Ectodermal cell (in vitro differentiated cells): ENCODE measurements around the gene SERAC1.

Source experiments
- H3K27ac ChIP-seq: 2 replicates; pipeline ENCODE4 v1.7.0; 2013; ENCODE audit warnings: mild to moderate bottlenecking, low read depth, low read length; ENCODE audit not compliant: insufficient read depth, poor library complexity, severe bottlenecking
- H3K27me3 ChIP-seq: 2 replicates; pipeline ENCODE4 v1.7.0; 2013; ENCODE audit warnings: mild to moderate bottlenecking, low read length; ENCODE audit not compliant: insufficient read depth, control insufficient read depth, poor library complexity, severe bottlenecking
- H3K36me3 ChIP-seq: one replicate; pipeline ENCODE4 v1.7.0; 2013; ENCODE audit warnings: low read length; ENCODE audit not compliant: control insufficient read depth, insufficient read depth
- H3K4me1 ChIP-seq: one replicate; pipeline ENCODE4 v1.7.0; 2013; ENCODE audit warnings: low read length; ENCODE audit not compliant: control insufficient read depth, insufficient read depth
- H3K4me3 ChIP-seq: 2 replicates; pipeline ENCODE4 v1.7.0; 2013; ENCODE audit warnings: low read depth, low read length, control low read depth; ENCODE audit not compliant: insufficient read depth
- H3K9me3 ChIP-seq: 2 replicates; pipeline ENCODE4 v1.7.0; 2013; ENCODE audit warnings: mild to moderate bottlenecking, low read length, moderate library complexity; ENCODE audit not compliant: control insufficient read depth
- WGBS, 2 experiments: methylation state at CpG; one replicate each; pipeline ENCODE4 v1.1.7; 2013; ENCODE audit warnings: missing lambda C conversion rate in 2 of 2; 5-methylcytosine and 5-hydroxymethylcytosine counted together

The SERAC1 gene

DNA sequence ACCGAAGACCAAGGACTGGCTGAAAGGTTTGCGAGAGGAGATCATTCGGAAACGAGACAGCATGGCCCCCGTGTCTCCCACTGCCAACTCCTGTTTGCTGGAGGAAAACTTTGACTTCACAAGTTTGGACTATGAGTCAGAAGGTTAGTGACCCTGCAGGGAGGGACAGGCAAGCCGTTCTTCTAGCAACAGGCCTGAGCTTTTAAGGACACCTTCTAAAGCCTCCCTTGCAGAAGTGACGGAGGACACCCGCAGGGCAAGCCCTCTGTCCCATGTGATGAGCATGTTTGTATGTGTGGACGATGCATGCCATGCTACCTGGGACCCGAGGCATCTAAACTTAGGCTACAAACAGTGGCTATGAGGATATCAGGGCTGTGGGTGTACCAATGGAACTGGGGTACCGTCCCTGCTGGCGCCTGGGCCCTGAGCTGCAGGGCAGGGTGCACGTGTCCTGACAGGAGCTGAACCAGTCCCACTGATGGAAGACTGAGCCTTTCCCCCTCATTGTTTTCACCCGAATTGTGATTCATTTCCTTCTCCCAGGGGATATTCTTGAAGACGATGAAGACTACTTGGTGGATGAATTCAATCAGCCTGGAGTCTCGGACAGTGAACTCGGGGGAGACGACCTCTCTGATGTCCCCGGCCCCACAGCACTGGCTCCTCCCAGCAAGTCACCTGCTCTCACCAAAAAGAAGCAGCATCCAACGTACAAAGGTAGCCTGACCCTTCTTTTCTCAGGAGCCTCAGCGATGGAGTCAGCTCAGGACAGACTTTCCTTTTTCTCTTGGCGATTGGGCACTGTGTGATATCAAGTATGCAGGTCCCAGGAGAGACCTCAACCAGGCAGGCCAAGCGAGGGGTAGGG lies 84.4 kb downstream of the SERAC1 start:
- no peaks in the 10 kb centered on the region for H3K27me3 ChIP-seq
- H3K36me3 ChIP-seq: no peaks in the 10 kb centered on the region
- WGBS, 2 experiments: 90 to 95% methylated on average over 22 to 23 of the region's 23 CpGs
- no peak overlapping the region for H3K27ac ChIP-seq
- no peaks in the 10 kb centered on the region for H3K9me3 ChIP-seq
- H3K4me3 ChIP-seq: no peak overlapping the region
- H3K4me1 ChIP-seq: no peaks in the 10 kb centered on the region

DNA sequence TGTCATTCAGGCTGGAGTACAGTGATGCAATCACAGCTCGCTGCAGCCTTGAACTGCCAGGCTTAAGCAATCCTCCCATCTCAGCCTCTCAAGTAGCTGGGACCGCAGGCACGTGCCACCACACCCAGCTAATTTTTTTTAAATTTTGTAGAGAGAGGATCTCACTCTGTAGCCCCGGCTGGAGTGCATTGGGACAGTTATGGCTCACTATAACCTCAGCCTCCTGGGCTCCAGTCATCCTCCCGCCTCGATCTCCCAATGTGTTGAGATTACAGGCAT lies 86.5 kb downstream of the SERAC1 start:
- no peaks in the 10 kb centered on the region for H3K4me1 ChIP-seq
- no peaks in the 10 kb centered on the region for H3K9me3 ChIP-seq
- H3K4me3 ChIP-seq: no peak overlapping the region
- no peaks in the 10 kb centered on the region for H3K36me3 ChIP-seq
- no peak overlapping the region for H3K27ac ChIP-seq
- 88 to 94% methylated on average over 6 of the region's 6 CpGs for WGBS, 2 experiments
- H3K27me3 ChIP-seq: no peaks in the 10 kb centered on the region

DNA sequence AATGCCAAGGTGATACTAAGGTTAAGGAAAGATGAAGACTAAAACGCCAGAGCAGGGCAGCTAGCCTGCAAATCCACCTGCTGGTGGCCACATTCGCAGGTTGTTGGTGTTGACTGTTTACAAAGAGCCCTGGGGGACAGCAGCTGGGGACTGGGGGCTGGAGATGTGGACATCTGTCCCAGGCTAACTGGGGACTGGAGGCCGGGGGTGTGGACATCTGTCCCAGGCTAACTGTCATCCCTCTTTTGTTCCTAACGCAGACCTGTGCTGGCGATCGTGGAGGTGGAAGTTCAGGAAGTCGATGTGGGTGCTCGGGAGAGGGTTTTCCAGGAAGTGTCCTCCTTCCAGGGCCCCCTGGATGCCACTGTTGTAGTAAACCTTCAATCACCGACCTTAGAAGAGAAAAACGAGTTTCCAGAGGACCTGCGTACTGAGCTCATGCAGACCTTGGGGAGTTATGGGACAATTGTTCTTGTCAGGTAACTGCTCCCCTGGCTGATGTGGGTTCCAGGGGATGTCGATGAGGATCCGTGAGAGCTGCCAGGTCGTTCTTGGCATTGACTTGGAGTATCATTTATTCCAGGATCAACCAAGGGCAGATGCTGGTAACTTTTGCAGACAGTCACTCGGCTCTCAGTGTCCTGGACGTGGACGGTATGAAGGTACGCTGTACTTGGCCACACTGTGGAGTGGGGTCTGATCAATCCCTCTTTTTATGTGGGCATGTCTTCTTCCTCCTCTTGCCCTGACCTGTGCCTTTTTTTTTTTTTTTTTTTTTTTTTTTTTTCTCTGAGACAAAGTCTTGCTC lies 87.0 kb downstream of the SERAC1 start:
- no peak overlapping the region for H3K4me3 ChIP-seq
- H3K9me3 ChIP-seq: no peaks in the 10 kb centered on the region
- H3K27me3 ChIP-seq: no peaks in the 10 kb centered on the region
- no peak overlapping the region for H3K27ac ChIP-seq
- WGBS, 2 experiments: 92% methylated on average over 18 of the region's 18 CpGs
- no peaks in the 10 kb centered on the region for H3K36me3 ChIP-seq
- no peaks in the 10 kb centered on the region for H3K4me1 ChIP-seq

DNA sequence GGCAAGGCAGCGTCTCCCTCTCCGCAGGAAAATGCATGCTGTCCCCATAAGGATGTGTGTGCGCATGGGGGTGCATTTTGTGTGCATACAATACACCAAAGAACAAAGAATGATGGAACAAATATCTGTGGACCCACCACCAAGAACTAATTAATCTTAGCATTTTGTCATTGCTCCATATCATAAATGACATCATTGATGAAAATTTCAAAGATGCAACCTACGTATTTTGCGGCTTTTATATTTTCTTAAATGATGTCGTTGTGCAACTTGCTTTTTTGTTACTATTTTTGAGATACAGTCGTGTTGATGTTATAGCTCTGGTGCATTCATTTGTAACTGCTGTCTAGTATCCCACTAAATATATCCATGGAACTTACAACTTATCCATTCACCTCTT lies 89.7 kb downstream of the SERAC1 start:
- H3K36me3 ChIP-seq: no peaks in the 10 kb centered on the region
- no peak overlapping the region for H3K4me3 ChIP-seq
- H3K27me3 ChIP-seq: no peaks in the 10 kb centered on the region
- H3K9me3 ChIP-seq: no peaks in the 10 kb centered on the region
- H3K4me1 ChIP-seq: no peaks in the 10 kb centered on the region
- H3K27ac ChIP-seq: no peak overlapping the region
- WGBS, 2 experiments: 91% methylated on average over 6 to 7 of the region's 7 CpGs

DNA sequence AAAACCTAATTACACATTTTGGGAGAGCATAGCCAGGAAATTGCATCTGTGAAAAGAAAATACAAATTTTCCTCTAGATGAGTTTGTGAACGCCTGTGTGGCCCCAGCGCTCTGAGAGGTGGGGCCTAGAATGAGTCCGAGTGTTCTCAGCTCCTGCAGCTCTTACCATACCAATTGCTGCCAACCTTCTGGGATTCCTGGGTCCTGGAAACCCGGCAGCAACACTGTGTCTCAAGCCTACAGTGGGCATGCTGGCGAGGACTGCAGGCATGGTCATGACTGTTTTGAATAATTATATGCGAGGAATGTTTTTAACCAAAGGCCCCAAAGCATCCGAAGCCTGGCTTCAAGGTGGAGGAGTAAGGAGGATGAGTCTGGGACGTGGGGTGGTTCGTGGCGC lies 90.4 kb downstream of the SERAC1 start:
- H3K36me3 ChIP-seq: no peaks in the 10 kb centered on the region
- no peaks in the 10 kb centered on the region for H3K27me3 ChIP-seq
- no peak overlapping the region for H3K4me3 ChIP-seq
- no peak overlapping the region for H3K27ac ChIP-seq
- no peaks in the 10 kb centered on the region for H3K4me1 ChIP-seq
- WGBS, 2 experiments: 88 to 90% methylated on average over 10 of the region's 10 CpGs
- H3K9me3 ChIP-seq: no peaks in the 10 kb centered on the region

DNA sequence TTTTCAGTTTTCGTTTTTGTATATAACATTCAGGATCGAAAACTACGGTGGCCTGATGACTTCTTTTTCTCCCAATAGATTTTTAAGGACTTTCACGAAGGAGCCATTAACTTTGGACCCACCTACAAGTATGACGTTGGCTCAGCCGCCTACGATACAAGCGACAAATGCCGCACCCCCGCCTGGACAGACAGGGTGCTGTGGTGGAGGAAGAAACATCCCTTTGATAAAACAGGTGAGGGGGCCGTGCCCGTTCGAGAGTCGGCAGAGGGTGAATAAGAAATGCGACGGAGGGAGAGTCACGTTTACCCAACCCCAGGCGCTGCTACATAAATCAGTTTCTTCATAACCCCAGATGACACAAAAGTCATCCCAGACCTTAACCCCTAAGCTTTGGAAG lies 91.5 kb downstream of the SERAC1 start:
- H3K4me1 ChIP-seq: no peaks in the 10 kb centered on the region
- H3K27me3 ChIP-seq: no peaks in the 10 kb centered on the region
- H3K27ac ChIP-seq: no peak overlapping the region
- H3K4me3 ChIP-seq: no peak overlapping the region
- 93 to 94% methylated on average over 18 of the region's 18 CpGs for WGBS, 2 experiments
- H3K36me3 ChIP-seq: no peaks in the 10 kb centered on the region
- no peaks in the 10 kb centered on the region for H3K9me3 ChIP-seq

DNA sequence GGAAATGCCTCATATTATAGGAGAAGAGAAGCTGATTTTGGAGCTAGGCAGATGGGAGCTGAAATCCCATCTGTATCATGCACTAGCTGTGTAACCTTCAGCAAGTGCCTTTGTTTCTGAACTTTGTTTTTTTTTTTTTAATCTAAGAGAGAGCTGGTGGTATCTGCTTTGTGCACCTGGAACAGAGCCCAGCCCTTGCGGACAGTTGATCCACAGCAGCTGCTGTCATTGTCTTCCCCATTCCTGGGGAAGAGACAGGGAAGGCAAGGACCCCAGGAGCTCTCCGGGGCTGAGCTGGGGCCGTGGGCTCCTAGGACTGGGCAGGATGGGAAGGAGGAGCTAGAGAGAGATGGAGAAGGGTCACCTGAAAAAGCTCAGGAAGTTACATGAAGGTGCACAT lies 94.3 kb downstream of the SERAC1 start:
- no peak overlapping the region for H3K27ac ChIP-seq
- H3K9me3 ChIP-seq: no peaks in the 10 kb centered on the region
- H3K4me3 ChIP-seq: no peak overlapping the region
- H3K27me3 ChIP-seq: no peaks in the 10 kb centered on the region
- no peaks in the 10 kb centered on the region for H3K36me3 ChIP-seq
- H3K4me1 ChIP-seq: no peaks in the 10 kb centered on the region
- WGBS, 2 experiments: 89 to 90% methylated on average over 3 of the region's 3 CpGs

DNA sequence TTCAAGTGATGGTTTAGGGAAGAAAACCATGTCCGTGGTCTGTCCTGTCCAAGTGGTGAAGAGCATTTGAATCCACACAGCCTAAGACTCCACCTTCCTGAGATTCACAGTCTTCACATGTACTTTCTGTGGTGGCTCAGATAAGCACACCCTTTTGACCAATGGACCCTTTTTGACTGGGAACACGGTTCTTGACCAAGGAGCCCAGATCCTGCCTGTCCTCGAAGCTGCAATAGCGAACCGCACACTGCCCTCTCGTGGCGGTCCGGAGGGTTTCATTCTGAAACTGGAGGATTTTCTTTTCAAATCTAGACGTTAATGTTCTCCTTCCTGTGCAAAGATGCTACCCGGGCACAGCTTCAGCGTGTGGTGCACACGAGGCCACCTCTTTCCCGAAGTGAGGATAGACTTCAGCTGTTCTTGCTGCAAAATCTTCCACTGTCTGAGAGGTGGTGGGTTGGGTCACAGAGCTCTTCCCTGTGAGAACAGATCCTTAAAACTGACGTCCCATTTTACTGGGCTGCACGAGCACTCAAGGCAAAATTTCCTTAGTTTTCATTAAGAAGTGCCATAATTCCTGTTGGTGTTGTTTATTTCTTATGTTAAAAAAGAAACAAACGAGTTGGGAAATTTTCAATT lies 95.9 kb downstream of the SERAC1 start:
- H3K27ac ChIP-seq: no peak overlapping the region
- H3K27me3 ChIP-seq: no peaks in the 10 kb centered on the region
- H3K36me3 ChIP-seq: no peaks in the 10 kb centered on the region
- no peaks in the 10 kb centered on the region for H3K4me1 ChIP-seq
- H3K9me3 ChIP-seq: no peaks in the 10 kb centered on the region
- H3K4me3 ChIP-seq: no peak overlapping the region
- 38 to 40% methylated on average over 16 of the region's 16 CpGs for WGBS, 2 experiments

DNA sequence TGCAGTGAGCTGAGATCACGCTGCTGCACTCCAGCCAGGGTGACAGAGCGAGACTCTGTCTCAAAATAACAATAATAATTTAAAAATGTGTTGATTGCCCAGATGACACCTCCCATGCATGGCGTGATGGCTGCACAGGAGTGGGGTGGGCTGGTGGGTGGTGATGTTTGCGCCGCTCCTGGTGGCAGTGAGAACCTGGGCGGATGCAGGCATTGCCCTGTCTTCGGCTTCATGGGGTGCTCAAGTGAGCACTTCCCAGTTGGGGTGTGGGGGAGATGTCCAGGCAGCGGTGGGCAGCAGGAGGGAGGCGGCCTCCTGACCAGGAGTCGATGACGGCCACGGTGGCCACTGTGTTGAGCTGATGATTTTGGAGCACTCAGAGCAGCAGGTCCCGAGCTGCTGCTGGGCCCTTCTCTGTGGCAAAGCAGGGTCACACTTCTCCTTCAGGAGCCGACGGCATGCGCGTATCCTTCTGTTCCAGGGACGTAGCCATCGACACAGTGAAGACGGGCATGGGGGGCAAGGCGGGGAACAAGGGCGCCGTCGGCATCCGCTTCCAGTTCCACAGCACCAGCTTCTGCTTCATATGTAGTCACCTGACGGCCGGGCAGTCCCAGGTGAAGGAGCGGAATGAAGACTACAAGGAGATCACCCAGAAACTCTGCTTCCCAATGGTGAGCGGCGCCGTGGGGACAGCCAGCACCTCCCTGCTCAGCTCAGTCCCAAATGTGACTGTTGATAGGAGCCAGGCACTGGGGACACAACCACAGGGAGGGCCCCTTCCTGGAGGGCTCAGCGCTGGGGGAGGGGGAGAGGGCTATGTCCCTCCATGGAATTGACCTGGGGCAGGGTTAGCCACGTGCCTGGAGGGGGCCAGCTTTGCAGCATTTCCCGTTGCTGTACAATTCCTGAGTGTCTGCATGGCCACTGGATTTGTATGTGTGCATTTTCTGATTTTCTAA lies 96.7 kb downstream of the SERAC1 start:
- 89 to 93% methylated on average over 33 to 34 of the region's 34 CpGs for WGBS, 2 experiments
- no peaks in the 10 kb centered on the region for H3K4me1 ChIP-seq
- no peak overlapping the region for H3K27ac ChIP-seq
- H3K4me3 ChIP-seq: no peak overlapping the region
- no peaks in the 10 kb centered on the region for H3K36me3 ChIP-seq
- no peaks in the 10 kb centered on the region for H3K27me3 ChIP-seq
- H3K9me3 ChIP-seq: no peaks in the 10 kb centered on the region
